ENCODE data around the gene NAA40.

- TF ChIP-seq, protein P1, sequence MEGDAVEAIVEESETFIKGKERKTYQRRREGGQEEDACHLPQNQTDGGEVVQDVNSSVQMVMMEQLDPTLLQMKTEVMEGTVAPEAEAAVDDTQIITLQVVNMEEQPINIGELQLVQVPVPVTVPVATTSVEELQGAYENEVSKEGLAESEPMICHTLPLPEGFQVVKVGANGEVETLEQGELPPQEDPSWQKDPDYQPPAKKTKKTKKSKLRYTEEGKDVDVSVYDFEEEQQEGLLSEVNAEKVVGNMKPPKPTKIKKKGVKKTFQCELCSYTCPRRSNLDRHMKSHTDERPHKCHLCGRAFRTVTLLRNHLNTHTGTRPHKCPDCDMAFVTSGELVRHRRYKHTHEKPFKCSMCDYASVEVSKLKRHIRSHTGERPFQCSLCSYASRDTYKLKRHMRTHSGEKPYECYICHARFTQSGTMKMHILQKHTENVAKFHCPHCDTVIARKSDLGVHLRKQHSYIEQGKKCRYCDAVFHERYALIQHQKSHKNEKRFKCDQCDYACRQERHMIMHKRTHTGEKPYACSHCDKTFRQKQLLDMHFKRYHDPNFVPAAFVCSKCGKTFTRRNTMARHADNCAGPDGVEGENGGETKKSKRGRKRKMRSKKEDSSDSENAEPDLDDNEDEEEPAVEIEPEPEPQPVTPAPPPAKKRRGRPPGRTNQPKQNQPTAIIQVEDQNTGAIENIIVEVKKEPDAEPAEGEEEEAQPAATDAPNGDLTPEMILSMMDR (conservative IDR thresholded peaks at IDR 0.05 in 1 of 2, IDR thresholded peaks at IDR 0.05 in 1 of 2; ENCODE audit: low read depth in 1 of 2, low read length in 2 of 2), result no peak
- no peak for TF ChIP-seq EZH2 (IDR thresholded peaks at IDR 0.05; ENCODE audit: low read length, missing control alignments)
These were observed 13.2 kb downstream of the NAA40 start for GRCh38 chr11:63951779-63952536.
